HEK293 (cell line): ENCODE measurements around the gene XIRP1.

Experiments used
- CTCF ChIA-PET: fragments of 350-600 bp; formaldehyde crosslinking; extraction: SDS; loops from one replicate; lab custom pipeline; 2021; ENCODE audit warnings: antibody characterized with exemption; lab: Yijun Ruan, JAX
- POLR2A ChIA-PET: fragments of 300-600 bp; formaldehyde crosslinking; extraction: SDS; loops from one replicate; lab custom pipeline; 2020; ENCODE audit warnings: antibody characterized with exemption, inconsistent platforms; lab: Yijun Ruan, JAX
- H3K27ac ChIP-seq: fragments of 200-500 bp; sonication (Bioruptor generic); 2 replicates; pipeline ENCODE4 v1.5.1; 2014; ENCODE audit warnings: low read depth, low read length, control low read depth, inconsistent platforms; ENCODE audit errors: extremely low read depth
- H3K36me3 ChIP-seq, 2 experiments: fragments of 200-500 bp in 1 of 2; sonication (Bioruptor generic) in 1 of 2; 1 replicate in 1 of 2; 2 replicates in 1 of 2; pipeline ENCODE4 v1.5.1; 2014 to 2017; ENCODE audit warnings: inconsistent platforms in 2 of 2, low read length in 2 of 2; ENCODE audit not compliant: control insufficient read depth in 2 of 2, insufficient read depth in 1 of 2
- H3K4me1 ChIP-seq: fragments of 200-500 bp; sonication (Bioruptor generic); 2 replicates; pipeline ENCODE4 v1.5.1; 2014; ENCODE audit warnings: mild to moderate bottlenecking, low read length, inconsistent platforms; ENCODE audit not compliant: control insufficient read depth, insufficient read depth
- H3K4me3 ChIP-seq: 2 replicates; pipeline ENCODE4 v1.5.1; 2011; ENCODE audit warnings: low read depth, mild to moderate bottlenecking, control low read depth, low read length, moderate library complexity
- H3K9me3 ChIP-seq: fragments of 200-500 bp; sonication (Bioruptor generic); 2 replicates; pipeline ENCODE4 v1.5.1; 2014; ENCODE audit warnings: low read depth, low read length, inconsistent platforms; ENCODE audit not compliant: control insufficient read depth, insufficient read depth
- BCL11B ChIP-seq: fragments of 450-650 bp; formaldehyde crosslinking; IDR thresholded peaks from 2 replicates; pipeline ENCODE4 v1.5.1; 2016; ENCODE audit warnings: low read depth, missing biosample characterization, missing genetic modification characterization
- EGR2 ChIP-seq: fragments of 450-650 bp; formaldehyde crosslinking; IDR thresholded peaks from 2 replicates; pipeline ENCODE4 v1.5.1; 2016; ENCODE audit warnings: low read depth, missing biosample characterization, missing genetic modification characterization
- GLI2 ChIP-seq: fragments of 450-650 bp; formaldehyde crosslinking; IDR thresholded peaks from 2 replicates; pipeline ENCODE4; 2017; ENCODE audit warnings: missing biosample characterization, missing genetic modification characterization, low read depth, borderline replicate concordance
- SCRT2 ChIP-seq: fragments of 450-650 bp; formaldehyde crosslinking; IDR thresholded peaks from 2 replicates; pipeline ENCODE4 v1.5.1; 2016; ENCODE audit warnings: missing biosample characterization, missing genetic modification characterization
- SP7 ChIP-seq: fragments of 450-650 bp; formaldehyde crosslinking; IDR thresholded peaks from 2 replicates; pipeline ENCODE4 v1.5.1; 2016; ENCODE audit warnings: missing biosample characterization, missing genetic modification characterization
- ZNF10 ChIP-seq: fragments of 450-650 bp; formaldehyde crosslinking; IDR thresholded peaks from 2 replicates; pipeline ENCODE4 v1.5.1; 2017; ENCODE audit warnings: missing biosample characterization, missing genetic modification characterization
- ZNF121 ChIP-seq: fragments of 450-650 bp; formaldehyde crosslinking; IDR thresholded peaks from 2 replicates; pipeline ENCODE4 v1.5.1; 2016; ENCODE audit warnings: missing biosample characterization, missing genetic modification characterization
- ZNF133 ChIP-seq: fragments of 450-650 bp; formaldehyde crosslinking; IDR thresholded peaks from 2 replicates; pipeline ENCODE4 v1.5.1; 2016; ENCODE audit warnings: missing biosample characterization, missing genetic modification characterization
- ZNF138 ChIP-seq: fragments of 450-650 bp; formaldehyde crosslinking; IDR thresholded peaks from 2 replicates; pipeline ENCODE4 v1.5.1; 2016; ENCODE audit warnings: missing biosample characterization, missing genetic modification characterization, borderline replicate concordance
- ZNF140 ChIP-seq: fragments of 450-650 bp; formaldehyde crosslinking; IDR thresholded peaks from 2 replicates; pipeline ENCODE4 v1.5.1; 2016; ENCODE audit warnings: missing biosample characterization, missing genetic modification characterization
- ZNF155 ChIP-seq: fragments of 450-650 bp; formaldehyde crosslinking; IDR thresholded peaks from 2 replicates; pipeline ENCODE4 v1.5.1; 2016; ENCODE audit warnings: missing biosample characterization, missing genetic modification characterization
- ZNF23 ChIP-seq: fragments of 450-650 bp; formaldehyde crosslinking; IDR thresholded peaks from 2 replicates; pipeline ENCODE4 v1.5.1; 2016; ENCODE audit warnings: missing biosample characterization, missing genetic modification characterization, borderline replicate concordance
- ZNF335 ChIP-seq: fragments of 450-650 bp; formaldehyde crosslinking; conservative IDR thresholded peaks from 2 replicates; pipeline ENCODE4 v1.5.1; 2016; ENCODE audit warnings: missing biosample characterization, missing genetic modification characterization
- ZNF560 ChIP-seq: fragments of 450-650 bp; formaldehyde crosslinking; IDR thresholded peaks from 2 replicates; pipeline ENCODE4 v1.5.1; 2017; ENCODE audit warnings: missing biosample characterization, missing genetic modification characterization, borderline replicate concordance
- ZNF571 ChIP-seq: fragments of 450-650 bp; formaldehyde crosslinking; IDR thresholded peaks from 2 replicates; pipeline ENCODE4 v1.5.0; 2017; ENCODE audit warnings: missing biosample characterization, missing genetic modification characterization
- ZNF76 ChIP-seq: fragments of 450-650 bp; formaldehyde crosslinking; IDR thresholded peaks from 2 replicates; pipeline ENCODE4; 2016; ENCODE audit warnings: low read depth, missing biosample characterization, missing genetic modification characterization, borderline replicate concordance
- ZNF768 ChIP-seq: fragments of 450-650 bp; formaldehyde crosslinking; IDR thresholded peaks from 2 replicates; pipeline ENCODE4 v1.5.1; 2018; ENCODE audit warnings: missing biosample characterization, mild to moderate bottlenecking, missing genetic modification characterization
- TF ChIP-seq, protein P1 (sequence below): fragments of 450-650 bp; formaldehyde crosslinking; IDR thresholded peaks from 2 replicates; pipeline ENCODE4 v1.5.1; 2016; ENCODE audit warnings: missing biosample characterization, missing genetic modification characterization

XIRP1 gene

DNA sequence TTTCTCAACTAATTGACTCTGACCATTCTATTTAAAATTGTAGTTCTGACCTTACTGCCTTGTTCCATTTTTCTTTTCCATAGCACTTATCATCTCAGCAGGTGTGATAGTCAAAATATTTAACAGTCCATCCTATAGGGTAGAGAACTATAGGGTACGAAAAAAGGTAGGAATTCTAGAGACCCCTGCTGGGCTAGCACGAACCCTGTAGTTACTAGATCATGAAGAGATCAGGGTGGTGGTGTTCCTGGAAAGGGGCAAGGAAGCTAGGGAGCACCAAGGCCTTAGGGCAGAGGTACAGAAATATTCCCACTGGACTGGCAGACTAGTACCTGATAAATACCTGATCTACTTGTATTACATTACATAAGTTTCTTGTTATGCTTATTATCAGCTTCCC is 31.9 kb upstream of the XIRP1 start:
- CTCF ChIA-PET = interaction anchor here (0.9 to 1.6 kb wide), 2 partner anchors 16 to 34 kb away, joined by 3 to 4 read pairs; no protein-coding TSS in a partner anchor
- no peaks in the 10 kb centered on the region for H3K9me3 ChIP-seq
- H3K4me1 ChIP-seq = no peaks in the 10 kb centered on the region
- H3K4me3 ChIP-seq = no peak overlapping the region
- TF ChIP-seq ZNF76 (tag by site-specific recombination) = no peak
- no peak overlapping the region for H3K27ac ChIP-seq
- no peaks in the 10 kb centered on the region for H3K36me3 ChIP-seq
- POLR2A ChIA-PET = no interaction called here

DNA sequence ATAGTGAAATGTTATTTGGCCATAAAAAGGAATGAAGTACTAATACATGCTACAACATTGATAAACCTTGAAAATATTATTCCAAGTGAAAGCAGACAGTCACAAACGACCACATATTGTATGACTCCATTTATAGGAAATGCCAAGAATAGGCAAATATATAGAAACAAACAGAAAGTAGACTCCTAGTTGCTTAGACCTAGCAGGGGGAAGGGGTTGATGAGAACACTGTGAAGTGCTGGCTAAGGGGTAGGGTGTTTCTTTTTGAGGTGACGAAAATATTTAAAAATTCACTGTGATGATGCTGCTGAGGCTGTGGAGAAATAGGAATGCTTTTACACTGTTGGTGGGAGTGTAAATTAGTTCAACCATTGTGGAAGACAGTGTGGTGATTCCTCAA is 30.5 kb upstream of the XIRP1 start:
- POLR2A ChIA-PET = no interaction called here
- no peak overlapping the region for H3K27ac ChIP-seq
- H3K4me3 ChIP-seq = no peak overlapping the region
- TF ChIP-seq SCRT2 (tag by site-specific recombination) (no peak), ZNF560 (tag by site-specific recombination) (no peak), ZNF133 (tag by site-specific recombination) (no peak), GLI2 (tag by site-specific recombination) (no peak), ZNF768 (tag by site-specific recombination) (no peak)
- TF ChIP-seq, protein P1, sequence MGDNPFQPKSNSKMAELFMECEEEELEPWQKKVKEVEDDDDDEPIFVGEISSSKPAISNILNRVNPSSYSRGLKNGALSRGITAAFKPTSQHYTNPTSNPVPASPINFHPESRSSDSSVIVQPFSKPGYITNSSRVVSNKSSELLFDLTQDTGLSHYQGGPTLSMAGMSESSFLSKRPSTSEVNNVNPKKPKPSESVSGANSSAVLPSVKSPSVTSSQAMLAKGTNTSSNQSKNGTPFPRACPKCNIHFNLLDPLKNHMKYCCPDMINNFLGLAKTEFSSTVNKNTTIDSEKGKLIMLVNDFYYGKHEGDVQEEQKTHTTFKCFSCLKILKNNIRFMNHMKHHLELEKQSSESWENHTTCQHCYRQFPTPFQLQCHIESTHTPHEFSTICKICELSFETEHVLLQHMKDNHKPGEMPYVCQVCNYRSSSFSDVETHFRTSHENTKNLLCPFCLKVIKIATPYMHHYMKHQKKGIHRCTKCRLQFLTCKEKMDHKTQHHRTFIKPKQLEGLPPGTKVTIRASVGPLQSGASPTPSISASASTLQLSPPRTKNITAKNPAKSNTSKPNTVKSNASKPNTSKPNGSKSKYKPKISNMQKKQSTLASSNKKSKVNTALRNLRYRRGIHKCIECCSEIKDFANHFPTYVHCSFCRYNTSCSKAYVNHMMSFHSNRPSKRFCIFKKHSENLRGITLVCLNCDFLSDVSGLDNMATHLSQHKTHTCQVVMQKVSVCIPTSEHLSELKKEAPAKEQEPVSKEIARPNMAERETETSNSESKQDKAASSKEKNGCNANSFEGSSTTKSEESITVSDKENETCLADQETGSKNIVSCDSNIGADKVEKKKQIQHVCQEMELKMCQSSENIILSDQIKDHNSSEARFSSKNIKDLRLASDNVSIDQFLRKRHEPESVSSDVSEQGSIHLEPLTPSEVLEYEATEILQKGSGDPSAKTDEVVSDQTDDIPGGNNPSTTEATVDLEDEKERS (tag by site-specific recombination) = no peak
- H3K36me3 ChIP-seq = no peaks in the 10 kb centered on the region
- no peaks in the 10 kb centered on the region for H3K9me3 ChIP-seq
- CTCF ChIA-PET = no interaction called here
- no peaks in the 10 kb centered on the region for H3K4me1 ChIP-seq

DNA sequence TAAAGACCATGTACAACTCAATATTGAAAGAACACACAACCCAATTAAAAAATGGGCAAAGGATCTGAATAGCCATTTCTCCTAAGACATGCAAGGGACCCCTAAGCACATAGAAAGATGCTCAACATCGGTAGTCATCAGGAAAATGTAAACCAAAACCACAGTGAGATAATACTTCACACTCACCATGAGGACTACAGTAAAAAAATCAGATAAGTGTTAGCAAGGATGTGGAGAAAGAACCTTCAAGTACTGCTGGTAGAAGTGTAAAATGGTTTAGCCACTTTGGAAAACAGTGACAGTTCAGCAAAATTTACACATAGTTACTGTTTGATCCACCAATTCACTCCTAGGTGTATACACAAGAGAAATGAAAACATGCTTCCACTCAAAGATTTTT is 30.1 kb upstream of the XIRP1 start:
- Histone ChIP-seq H3K4me1 (no peaks in the 10 kb centered on the region), H3K9me3 (no peaks in the 10 kb centered on the region), H3K4me3 (no peak overlapping the region), H3K36me3 (no peaks in the 10 kb centered on the region), H3K27ac (no peak overlapping the region)
- CTCF ChIA-PET = no interaction called here
- POLR2A ChIA-PET = no interaction called here
- TF ChIP-seq ZNF138 (no peak), ZNF335 (tag by site-specific recombination) (no peak)

DNA sequence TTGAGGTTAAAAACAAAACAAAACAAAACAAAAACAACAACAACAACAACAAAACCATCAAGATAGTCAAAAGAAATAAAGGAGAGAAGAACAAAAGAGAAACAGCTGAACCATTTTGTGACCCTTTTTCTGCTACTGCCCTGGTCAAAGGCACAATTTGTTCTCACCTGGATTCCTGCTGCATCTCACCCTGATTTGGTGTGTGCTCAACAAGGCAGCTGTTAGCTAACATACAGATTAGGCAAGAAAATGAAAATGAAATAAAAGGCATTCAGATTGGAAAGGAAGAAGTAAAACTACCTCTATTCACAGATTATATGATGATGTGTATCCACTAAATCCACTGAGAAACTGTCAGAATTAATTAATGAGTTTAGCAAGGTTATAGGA is 28.7 kb upstream of the XIRP1 start:
- Histone ChIP-seq H3K36me3 (no peaks in the 10 kb centered on the region), H3K4me3 (no peak overlapping the region), H3K4me1 (no peaks in the 10 kb centered on the region), H3K27ac (no peak overlapping the region)
- CTCF ChIA-PET = interaction anchor here (0.6 kb wide), 1 partner anchor 370 kb away, joined by 4 read pairs; no protein-coding TSS in a partner anchor
- TF ChIP-seq ZNF10 (tag by site-specific recombination) (no peak), ZNF23 (no peak), ZNF155 (no peak), BCL11B (tag by site-specific recombination) (no peak), ZNF571 (tag by site-specific recombination) (no peak), SP7 (tag by site-specific recombination) (no peak), EGR2 (tag by site-specific recombination) (no peak), ZNF140 (no peak), ZNF121 (tag by site-specific recombination) (no peak)
- TF ChIP-seq, all 188 proteins: peak for 0
- POLR2A ChIA-PET = no interaction called here
- no peaks in the 10 kb centered on the region for H3K9me3 ChIP-seq
